Tibial nerve (tissue), 4 donors: ENCODE measurements around the gene MTURN.

Source experiments
- EP300 ChIP-seq, 2 donors: sonication (generic); formaldehyde crosslinking; IDR thresholded peaks; one replicate each; pipeline ENCODE4 v1.6.1; 2017; ENCODE audit warnings: antibody characterized with exemption in 2 of 2, mild to moderate bottlenecking in 1 of 2
- POLR2A ChIP-seq, 2 donors: fragments of 450-650 bp; IDR thresholded peaks; one replicate each; pipeline ENCODE4 v1.6.1; 2017; ENCODE audit warnings: antibody characterized with exemption in 2 of 2, mild to moderate bottlenecking in 2 of 2, moderate library complexity in 2 of 2
- TF ChIP-seq, protein P1 (sequence below), 5 experiments: fragments of 200-600 bp in 3 of 5; fragments of 450-650 bp in 2 of 5; sonication (generic) in 3 of 5; IDR thresholded peaks; one replicate each; pipeline ENCODE4 v1.5.1; 2016 to 2019; ENCODE audit warnings: antibody characterized with exemption in 5 of 5, mild to moderate bottlenecking in 3 of 5, moderate library complexity in 2 of 5

DNA sequence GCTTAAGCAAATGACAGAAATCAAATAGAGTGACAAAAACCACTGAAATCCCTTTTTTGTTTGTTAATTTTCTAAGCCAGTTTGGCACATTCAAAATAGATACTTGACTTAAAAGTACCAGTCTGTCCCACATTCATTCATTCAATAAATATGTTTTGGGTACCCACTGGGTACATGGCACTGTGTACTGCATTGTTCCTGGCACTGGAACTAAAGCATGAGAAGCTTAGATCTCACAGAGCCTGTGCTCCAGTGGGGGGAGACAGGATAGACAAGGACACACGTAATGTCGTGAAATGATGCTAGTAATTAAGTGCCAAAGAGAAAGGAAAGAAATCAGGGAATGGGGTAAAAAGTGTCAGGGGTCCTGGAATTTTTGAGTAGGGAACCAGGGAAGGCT lies 13.0 kb downstream of the MTURN start:
- TF ChIP-seq POLR2A (IDR thresholded peaks at IDR 0.05) (no peak), EP300 (IDR thresholded peaks at IDR 0.05) (no peak)
- TF ChIP-seq, protein P1, sequence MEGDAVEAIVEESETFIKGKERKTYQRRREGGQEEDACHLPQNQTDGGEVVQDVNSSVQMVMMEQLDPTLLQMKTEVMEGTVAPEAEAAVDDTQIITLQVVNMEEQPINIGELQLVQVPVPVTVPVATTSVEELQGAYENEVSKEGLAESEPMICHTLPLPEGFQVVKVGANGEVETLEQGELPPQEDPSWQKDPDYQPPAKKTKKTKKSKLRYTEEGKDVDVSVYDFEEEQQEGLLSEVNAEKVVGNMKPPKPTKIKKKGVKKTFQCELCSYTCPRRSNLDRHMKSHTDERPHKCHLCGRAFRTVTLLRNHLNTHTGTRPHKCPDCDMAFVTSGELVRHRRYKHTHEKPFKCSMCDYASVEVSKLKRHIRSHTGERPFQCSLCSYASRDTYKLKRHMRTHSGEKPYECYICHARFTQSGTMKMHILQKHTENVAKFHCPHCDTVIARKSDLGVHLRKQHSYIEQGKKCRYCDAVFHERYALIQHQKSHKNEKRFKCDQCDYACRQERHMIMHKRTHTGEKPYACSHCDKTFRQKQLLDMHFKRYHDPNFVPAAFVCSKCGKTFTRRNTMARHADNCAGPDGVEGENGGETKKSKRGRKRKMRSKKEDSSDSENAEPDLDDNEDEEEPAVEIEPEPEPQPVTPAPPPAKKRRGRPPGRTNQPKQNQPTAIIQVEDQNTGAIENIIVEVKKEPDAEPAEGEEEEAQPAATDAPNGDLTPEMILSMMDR (IDR thresholded peaks at IDR 0.05): no peak
